ENCODE data around the gene OTC.

The OTC gene

DNA sequence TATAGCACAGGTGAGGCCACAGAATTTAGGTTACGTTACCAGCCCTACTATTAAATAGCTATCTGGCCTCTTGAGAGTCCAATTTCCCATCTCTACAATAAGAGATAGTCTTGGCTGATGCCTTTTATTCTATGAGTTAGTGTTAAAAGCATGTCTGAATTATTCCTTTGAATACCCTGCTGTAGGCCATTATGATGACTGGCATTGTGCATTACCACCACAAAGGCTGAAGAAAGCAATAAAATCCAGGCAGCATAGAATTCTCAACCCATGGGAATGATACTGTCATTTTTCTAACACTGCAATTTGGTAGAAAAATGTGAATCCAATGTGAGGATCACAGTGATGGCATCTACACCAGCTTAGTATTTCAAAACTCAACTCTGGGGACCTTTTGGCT is 51.4 kb downstream of the OTC start:
- TF ChIP-seq CTCF (IDR thresholded peaks at IDR 0.05; ENCODE audit: insufficient read depth, missing control alignments), result no peak
- no peak for FAIRE-seq
- no peak for DNase-seq (ENCODE audit: insufficient read length, low spot score)

DNA sequence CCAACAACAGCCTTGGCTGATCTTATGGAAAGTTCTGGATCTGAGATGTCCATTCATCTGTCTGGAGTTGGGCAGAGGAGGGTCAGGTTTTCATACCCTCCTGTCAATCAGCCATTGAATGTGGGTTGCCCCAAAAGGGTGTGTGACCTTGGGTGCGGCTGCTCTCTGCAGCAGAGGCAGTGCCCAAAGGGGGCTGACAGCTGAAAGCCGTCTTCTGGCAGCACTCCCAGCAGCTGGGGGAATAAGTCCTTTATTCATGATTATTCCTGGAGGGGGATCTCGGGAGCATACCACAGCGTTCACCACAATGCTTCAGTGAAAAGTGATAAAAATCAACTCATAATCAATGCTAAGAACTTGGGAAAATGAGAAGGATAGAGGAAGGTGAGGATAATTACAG is 54.7 kb downstream of the OTC start:
- no peak for DNase-seq (ENCODE audit: insufficient read length, low spot score)
- no peak for TF ChIP-seq CTCF (IDR thresholded peaks at IDR 0.05; ENCODE audit: insufficient read depth, missing control alignments)
- FAIRE-seq, result no peak

DNA sequence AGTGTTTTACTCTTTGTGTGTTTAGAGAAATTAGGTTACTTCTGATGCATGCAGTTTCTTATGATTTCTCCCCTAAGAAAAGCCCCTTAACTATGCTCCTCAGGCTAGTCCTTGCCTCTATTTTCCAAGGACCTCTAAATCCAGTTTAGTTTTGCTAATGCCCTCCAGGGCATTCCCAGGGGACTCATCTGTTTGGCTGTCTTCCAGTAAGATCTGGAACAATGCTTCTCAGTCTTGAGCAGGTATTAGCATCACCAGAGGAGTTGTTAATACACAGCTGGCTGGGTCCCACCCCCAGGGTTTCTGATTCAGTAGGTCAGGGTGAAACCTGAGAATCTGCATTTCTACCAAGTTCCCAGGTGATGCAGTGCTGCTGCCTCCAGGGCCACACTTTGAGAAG is 56.9 kb downstream of the OTC start:
- no peak for TF ChIP-seq CTCF (IDR thresholded peaks at IDR 0.05; ENCODE audit: insufficient read depth, missing control alignments)
- FAIRE-seq, result peak; percentile 76

GRCh38 chrX:38426785-38427184 is 74.4 kb downstream of the OTC start:
- TF ChIP-seq CTCF (IDR thresholded peaks at IDR 0.05; ENCODE audit: insufficient read depth, missing control alignments), result no peak
- no peak for DNase-seq (ENCODE audit: insufficient read length, low spot score)
- FAIRE-seq, result no peak

More for the DNA sequence above, 56.9 kb downstream of the OTC start:
- DNase-seq (ENCODE audit: insufficient read length, low spot score), result no peak

DNA sequence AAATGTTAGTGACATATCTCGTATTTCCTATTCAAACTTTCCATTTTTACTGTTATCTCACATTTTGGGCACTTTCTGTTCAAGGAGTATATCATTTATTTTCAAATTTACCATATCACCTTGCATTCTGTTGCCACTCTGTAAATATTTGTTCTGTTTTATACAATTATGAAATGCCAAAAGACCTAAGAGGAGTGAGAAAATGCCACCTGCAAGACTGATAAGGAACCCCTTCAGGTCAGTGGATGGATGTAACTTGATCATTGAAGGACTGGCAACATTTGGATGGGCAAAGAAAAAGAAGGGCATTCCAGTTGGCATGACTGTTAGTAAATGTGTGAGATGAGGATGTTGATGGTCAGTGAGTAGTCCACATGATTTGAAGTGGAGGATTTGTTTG is 79.1 kb downstream of the OTC start:
- DNase-seq (ENCODE audit: insufficient read length, low spot score) (no peak), FAIRE-seq (no peak)
- TF ChIP-seq CTCF (IDR thresholded peaks at IDR 0.05; ENCODE audit: insufficient read depth, missing control alignments), result no peak

DNA sequence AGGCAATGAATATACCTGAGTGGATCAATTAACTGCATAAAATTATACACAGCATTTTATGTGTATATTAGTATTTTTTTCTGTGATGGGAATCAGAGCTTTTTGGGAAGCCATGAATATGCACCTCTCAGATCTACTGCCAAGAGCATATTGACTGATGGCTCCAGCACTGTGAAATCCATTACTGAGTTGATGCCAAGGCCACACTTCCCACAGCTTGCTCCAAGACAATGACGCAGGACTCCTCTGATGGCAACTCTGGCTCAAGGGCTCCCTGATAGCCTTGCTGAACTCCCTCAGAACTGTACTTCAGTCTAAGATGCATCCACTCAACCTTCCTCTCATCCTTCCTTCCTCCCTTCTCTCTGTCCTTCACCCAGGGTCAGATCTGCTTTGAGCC is 82.7 kb downstream of the OTC start:
- no peak for DNase-seq (ENCODE audit: insufficient read length, low spot score)
- no peak for TF ChIP-seq CTCF (IDR thresholded peaks at IDR 0.05; ENCODE audit: insufficient read depth, missing control alignments)
- peak; percentile 32 for FAIRE-seq

DNA sequence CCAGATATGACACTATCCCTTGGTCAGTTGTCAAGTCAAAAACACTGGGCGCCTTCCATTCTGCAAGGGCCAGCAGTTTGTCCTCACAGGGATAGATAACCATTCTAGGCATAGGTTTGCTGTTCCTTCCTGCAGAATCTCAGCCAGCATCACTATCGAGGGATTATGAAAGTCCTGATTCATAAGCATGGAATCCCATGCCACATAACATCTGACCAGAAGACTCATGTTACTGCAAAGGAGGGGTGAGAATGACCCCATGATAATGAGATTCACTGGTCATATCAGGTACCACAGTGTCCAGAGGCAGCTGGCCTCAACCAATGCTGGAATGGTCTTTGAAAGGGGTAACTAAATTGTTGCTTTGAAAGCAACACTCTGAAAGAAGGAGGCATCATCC is 84.7 kb downstream of the OTC start:
- TF ChIP-seq CTCF (IDR thresholded peaks at IDR 0.05; ENCODE audit: insufficient read depth, missing control alignments), result no peak
- DNase-seq (ENCODE audit: insufficient read length, low spot score), result no peak
- no peak for FAIRE-seq
